DMS114 treated with DMSO at 0.1 percent for 48 hours (cell line): ENCODE results near the gene MARK1.

Experiments used
- DNase-seq: peaks from one replicate; lab custom pipeline; 2025; ENCODE audit not compliant: unreplicated experiment; lab: John Stamatoyannopoulos, UW

The MARK1 gene

DNA sequence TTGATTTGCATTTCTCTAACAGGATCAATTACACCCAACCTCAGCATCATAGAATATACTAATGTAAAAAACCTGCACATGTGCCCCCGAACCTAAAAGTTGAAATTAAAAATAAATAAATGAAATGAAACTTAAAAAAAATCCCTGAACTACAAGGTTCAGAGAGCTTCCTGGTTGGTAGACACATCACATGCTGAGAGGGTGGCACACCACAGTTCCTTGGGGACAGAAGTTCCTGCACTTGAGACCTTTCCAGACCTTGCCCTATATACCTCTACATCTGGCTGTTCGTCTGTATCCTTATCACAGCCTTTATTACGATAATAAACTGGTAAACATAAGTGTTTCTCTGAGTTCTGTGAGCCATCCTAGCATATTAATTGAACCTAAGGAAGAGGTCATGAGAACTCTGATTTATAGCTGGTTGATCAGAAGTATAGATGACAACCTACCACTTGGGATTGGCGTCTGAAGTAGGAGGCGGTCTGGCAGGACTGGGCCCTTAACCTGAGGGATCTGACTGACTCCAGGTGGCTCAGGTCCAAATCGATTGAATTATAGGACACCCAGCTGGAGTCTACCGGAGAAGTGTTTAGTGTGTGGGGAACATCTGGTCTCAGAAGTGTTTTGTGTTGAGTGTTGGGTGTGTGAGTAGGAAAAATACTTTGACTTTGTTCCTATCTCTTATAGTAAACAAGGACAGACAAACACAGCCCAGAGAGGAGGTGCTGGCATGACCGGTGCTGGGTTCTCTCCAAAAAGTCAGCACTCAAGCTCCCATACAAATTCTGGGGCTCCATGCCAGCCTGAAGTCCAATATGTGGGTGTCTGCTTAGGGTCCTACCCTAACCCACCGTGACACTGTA, 181.2 kb downstream of the MARK1 start:
- no peak for DNase-seq

- no peak for DNase-seq
Observed at GRCh38 chr1:220710333-220710732, 182.4 kb downstream of the MARK1 start.

DNA sequence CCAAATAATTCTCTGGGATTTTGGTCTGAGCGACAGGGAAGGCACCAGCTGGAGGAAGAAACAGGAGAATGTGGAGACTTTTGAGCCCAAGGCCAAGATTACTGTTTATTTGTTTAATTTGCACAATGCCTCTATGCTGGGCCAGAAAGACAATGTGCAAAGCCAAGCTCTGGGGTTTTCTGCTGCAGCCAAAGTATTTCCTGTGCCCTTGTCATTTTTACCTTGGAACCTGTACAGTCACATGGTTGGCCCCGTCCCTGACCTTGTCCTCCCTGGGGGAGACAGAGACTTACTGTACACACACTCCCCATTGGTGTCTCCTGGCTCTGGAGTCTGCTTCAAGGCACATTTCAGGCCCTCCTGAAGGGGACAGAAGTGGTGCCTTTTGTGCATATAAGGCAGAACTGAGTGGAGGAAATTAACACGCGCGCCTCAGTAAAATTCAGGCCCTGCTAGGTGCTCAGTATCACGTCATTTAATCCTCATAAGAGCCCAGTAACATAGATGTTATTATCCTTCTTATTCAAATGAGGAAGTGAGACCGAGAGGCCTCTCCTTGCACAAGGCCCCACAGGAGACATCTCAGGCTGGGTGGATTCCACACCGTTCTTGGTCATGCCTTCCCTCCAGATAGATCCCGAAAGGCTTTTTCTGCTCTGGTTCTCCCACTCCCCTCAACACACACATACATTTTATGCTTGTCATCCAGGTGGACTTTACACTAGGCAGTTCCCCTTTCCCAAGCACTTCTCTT, 183.3 kb downstream of the MARK1 start:
- DNase-seq, result no peak
